ENCODE results near the gene ZBTB16. TPM values are rescaled to one million over a fixed set of nuclear protein-coding genes. Genes with fewer than 3 reads are reported as not detected.

The ZBTB16 gene
- total and polyA plus RNA-seq, 2 experiments from 2014 or later, result 0.29 to 1.4 TPM

- no peaks in the 10 kb centered on the region for H3K36me3 Mint-ChIP-seq (ENCODE audit: low read depth)
- Histone ChIP-seq H3K79me2 (replicated peaks; ENCODE audit: insufficient read depth) (no peaks in the 10 kb centered on the region), H3K36me3 (ENCODE audit: insufficient read depth) (no peaks in the 10 kb centered on the region), H3K9me2 (ENCODE audit: insufficient read depth) (0 out of 2 replicates have a peak, but pooled peaks cover 8% of the 10 kb centered on the region), H3K4me1 (ENCODE audit: insufficient read depth) (peaks cover 12% of the 10 kb centered on the region), H3F3A (replicated peaks; ENCODE audit: low read depth) (no peaks in the 10 kb centered on the region), H3K27ac (ENCODE audit: low read depth) (no peak overlapping the region), H3K4me3 (no peak overlapping the region), H3K4me2 (peak overlapping the region; percentile 57), H4K20me1 (replicated peaks; ENCODE audit: insufficient read depth) (no peaks in the 10 kb centered on the region), H2AFZ (peak overlapping the region; percentile 91), H3K27me3 (ENCODE audit: insufficient read depth) (no peaks in the 10 kb centered on the region)
- no peaks in the 10 kb centered on the region for H3K9me3 Mint-ChIP-seq
- ATAC-seq, result peak; percentile 43
- H3K27ac Mint-ChIP-seq, result no peak overlapping the region
- no peak for DNase-seq (ENCODE audit: low spot score)
- H3K4me1 Mint-ChIP-seq, result peaks cover 34% of the 10 kb centered on the region
- no peak for TF ChIP-seq EZH2 (IDR thresholded peaks at IDR 0.05; ENCODE audit: low read depth, unreplicated experiment)
- no peak for TF ChIP-seq JUNB (IDR thresholded peaks at IDR 0.05; ENCODE audit: unreplicated experiment)
- TF ChIP-seq EZH2phosphoT487 (IDR thresholded peaks at IDR 0.05; ENCODE audit: unreplicated experiment), result no peak
- TF ChIP-seq CTCF (conservative IDR thresholded peaks at IDR 0.05; ENCODE audit: low read depth in 2 of 2), result no peak
- TF ChIP-seq ZNF114 (CRISPR knock-in tag; IDR thresholded peaks at IDR 0.05), result no peak
- H3K27me3 Mint-ChIP-seq (ENCODE audit: insufficient read depth, low read depth, poor library complexity), result peaks cover 9% of the 10 kb centered on the region
- H3K4me3 Mint-ChIP-seq, result no peak overlapping the region
These were observed 169.2 kb downstream of the ZBTB16 start for GRCh38 chr11:114228435-114229411.

- Mint-ChIP-seq H3K4me1 (peaks cover 38% of the 10 kb centered on the region), H3K27me3 (ENCODE audit: insufficient read depth, low read depth, poor library complexity) (peaks cover 12% of the 10 kb centered on the region), H3K36me3 (ENCODE audit: low read depth) (no peaks in the 10 kb centered on the region), H3K4me3 (no peak overlapping the region), H3K27ac (no peak overlapping the region), H3K9me3 (no peaks in the 10 kb centered on the region)
- DNase-seq (ENCODE audit: low spot score) (no peak), ATAC-seq (peak; percentile 12; the same call in 1 of the 3 replicates)
- Histone ChIP-seq H2AFZ (peak overlapping the region; percentile 32; the same call in 1 of the 2 replicates), H3K27me3 (ENCODE audit: insufficient read depth) (no peaks in the 10 kb centered on the region), H3K4me1 (ENCODE audit: insufficient read depth) (peaks cover 16% of the 10 kb centered on the region), H3K4me2 (no peak overlapping the region), H4K20me1 (replicated peaks; ENCODE audit: insufficient read depth) (no peaks in the 10 kb centered on the region), H3F3A (replicated peaks; ENCODE audit: low read depth) (no peaks in the 10 kb centered on the region), H3K36me3 (ENCODE audit: insufficient read depth) (no peaks in the 10 kb centered on the region), H3K4me3 (no peak overlapping the region), H3K9me2 (ENCODE audit: insufficient read depth) (no peaks in the 10 kb centered on the region), H3K79me2 (replicated peaks; ENCODE audit: insufficient read depth) (no peaks in the 10 kb centered on the region), H3K27ac (ENCODE audit: low read depth) (no peak overlapping the region)
- no peak for TF ChIP-seq ZNF331 (CRISPR knock-in tag; IDR thresholded peaks at IDR 0.05; ENCODE audit: low read depth)
- TF ChIP-seq CTCF (conservative IDR thresholded peaks at IDR 0.05; ENCODE audit: low read depth in 2 of 2), result no peak
- no peak for TF ChIP-seq JUNB (IDR thresholded peaks at IDR 0.05; ENCODE audit: unreplicated experiment)
- TF ChIP-seq NANOG (IDR thresholded peaks at IDR 0.05; ENCODE audit: borderline replicate concordance), result no peak
- TF ChIP-seq ETS1 (IDR thresholded peaks at IDR 0.05), result no peak
- TF ChIP-seq CREB1 (CRISPR knock-in tag; IDR thresholded peaks at IDR 0.05; ENCODE audit: low read depth), result no peak
- TF ChIP-seq REST (IDR thresholded peaks at IDR 0.05; ENCODE audit: unreplicated experiment), result no peak
- no peak for TF ChIP-seq EZH2phosphoT487 (IDR thresholded peaks at IDR 0.05; ENCODE audit: unreplicated experiment)
These were observed 170.7 kb downstream of the ZBTB16 start for GRCh38 chr11:114230031-114230704.

All from GM23338 (cell line).